KMS-11 (cell line): ENCODE data around the gene HCK.

Experiments
- H2AFZ ChIP-seq: fragments of 200-600 bp; sonication (generic); 2 replicates; pipeline ENCODE4 v1.6.1; 2016; ENCODE audit warnings: antibody characterized with exemption, mixed run types, low read depth
- H3K27ac ChIP-seq: fragments of 200-600 bp; sonication (generic); 2 replicates; pipeline ENCODE4 v1.6.1; 2016; ENCODE audit warnings: mild to moderate bottlenecking, mixed run types
- H3K27me3 ChIP-seq: fragments of 200-600 bp; sonication (generic); 2 replicates; pipeline ENCODE4 v1.6.1; 2017; ENCODE audit warnings: mild to moderate bottlenecking, low read depth, mixed run types, moderate library complexity; ENCODE audit not compliant: insufficient read depth
- H3K36me3 ChIP-seq: fragments of 200-600 bp; sonication (generic); 2 replicates; pipeline ENCODE4 v1.6.1; 2017; ENCODE audit warnings: mild to moderate bottlenecking, mixed run types; ENCODE audit not compliant: insufficient read depth
- H3K4me1 ChIP-seq: fragments of 200-600 bp; sonication (generic); 2 replicates; pipeline ENCODE4 v1.6.1; 2016; ENCODE audit warnings: mild to moderate bottlenecking, low read depth, mixed run types; ENCODE audit not compliant: poor library complexity, severe bottlenecking
- H3K4me2 ChIP-seq: fragments of 200-600 bp; sonication (generic); 2 replicates; pipeline ENCODE4 v1.7.0; 2016; ENCODE audit warnings: mild to moderate bottlenecking, mixed run types
- H3K4me3 ChIP-seq: fragments of 200-600 bp; sonication (generic); IDR thresholded peaks from 2 replicates; pipeline ENCODE4 v1.6.1; 2017; ENCODE audit warnings: low read depth, low read length, mixed read lengths; ENCODE audit not compliant: insufficient read depth
- H3K79me2 ChIP-seq: fragments of 200-600 bp; sonication (generic); 2 replicates; pipeline ENCODE4 v1.6.1; 2016; ENCODE audit warnings: low read depth, mixed run types; ENCODE audit not compliant: insufficient read depth
- H3K9ac ChIP-seq: fragments of 200-600 bp; sonication (generic); 2 replicates; pipeline ENCODE4 v1.6.1; 2016; ENCODE audit warnings: mild to moderate bottlenecking, mixed run types
- H4K20me1 ChIP-seq: fragments of 200-600 bp; sonication (generic); 2 replicates; pipeline ENCODE4 v1.6.1; 2016; ENCODE audit warnings: mild to moderate bottlenecking, mixed run types; ENCODE audit not compliant: insufficient read depth
- CTCF ChIP-seq: fragments of 200-600 bp; sonication (generic); conservative IDR thresholded peaks from 2 replicates; pipeline ENCODE4 v1.6.1; 2017; ENCODE audit warnings: low read depth, mild to moderate bottlenecking, antibody characterized with exemption, low read length, moderate library complexity, mixed read lengths

Gene HCK

GRCh38 chr20:32123088-32123487 is 71.0 kb downstream of the HCK start:
- Histone ChIP-seq H3K9ac (peak overlapping the region; percentile 5; the same call in 1 of the 2 replicates), H4K20me1 (no peaks in the 10 kb centered on the region; the same call in 1 of the 2 replicates), H3K4me3 (no peak overlapping the region), H3K4me1 (peaks cover 7% of the 10 kb centered on the region), H3K27me3 (no peaks in the 10 kb centered on the region), H3K4me2 (no peak overlapping the region), H3K79me2 (peaks cover 40% of the 10 kb centered on the region), H3K27ac (no peak overlapping the region), H3K36me3 (no peaks in the 10 kb centered on the region), H2AFZ (no peak overlapping the region)
- no peak for TF ChIP-seq CTCF

DNA sequence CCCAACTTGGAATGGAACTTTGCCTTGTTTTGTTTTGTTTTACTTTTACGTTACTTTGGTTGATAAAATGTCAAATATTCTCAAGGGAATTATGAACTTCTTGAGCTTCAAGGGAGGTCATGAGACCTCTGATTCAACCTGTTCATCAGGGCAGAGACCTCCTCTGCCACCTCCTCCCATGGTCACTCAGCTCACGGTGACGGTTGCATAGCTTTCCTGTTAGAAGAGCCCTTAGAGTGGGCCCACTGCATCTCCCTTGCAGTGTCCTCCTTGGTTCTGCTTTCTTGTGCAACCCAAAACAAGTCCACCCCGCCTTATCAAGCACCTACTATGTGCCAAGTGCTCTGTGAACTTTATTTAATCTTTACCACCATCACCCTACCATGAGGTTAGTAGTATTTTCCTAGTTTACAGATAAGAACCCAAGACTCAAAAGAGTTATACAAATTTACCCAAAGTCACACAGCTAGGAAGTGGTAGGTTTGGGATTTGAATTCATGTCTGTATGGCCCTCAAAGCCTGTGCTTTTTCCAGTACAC is 72.9 kb downstream of the HCK start:
- H3K9ac ChIP-seq, result no peak overlapping the region
- H3K4me2 ChIP-seq, result no peak overlapping the region
- H2AFZ ChIP-seq, result no peak overlapping the region
- no peaks in the 10 kb centered on the region for H3K27me3 ChIP-seq
- no peak overlapping the region for H3K4me3 ChIP-seq
- H4K20me1 ChIP-seq, result no peaks in the 10 kb centered on the region
- peaks cover 7% of the 10 kb centered on the region for H3K4me1 ChIP-seq
- H3K79me2 ChIP-seq, result peaks cover 43% of the 10 kb centered on the region
- no peaks in the 10 kb centered on the region; the same call in 1 of the 2 replicates for H3K36me3 ChIP-seq
- no peak for TF ChIP-seq CTCF
- no peak overlapping the region for H3K27ac ChIP-seq

DNA sequence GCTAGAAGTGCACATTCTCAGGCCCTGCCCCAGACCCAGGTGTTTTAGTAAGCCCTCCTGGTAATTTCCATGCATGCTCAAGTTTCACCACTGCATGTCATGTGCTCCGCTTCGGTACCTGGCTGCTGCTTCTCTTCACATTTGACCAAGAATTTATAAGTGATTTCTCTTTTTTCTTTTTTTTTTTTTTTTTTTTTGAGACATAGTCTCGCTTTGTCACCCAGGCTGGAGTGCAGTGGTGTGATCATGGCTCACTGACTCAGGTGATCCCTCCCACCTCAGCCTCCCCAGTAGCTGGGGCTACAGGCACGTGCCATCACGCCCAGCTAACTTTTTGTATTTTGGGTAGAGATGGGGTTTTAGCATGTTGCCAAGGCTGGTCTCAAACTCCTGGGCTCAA is 73.5 kb downstream of the HCK start:
- no peak overlapping the region for H3K4me2 ChIP-seq
- TF ChIP-seq CTCF, result no peak
- H3K9ac ChIP-seq, result no peak overlapping the region
- H3K4me3 ChIP-seq, result no peak overlapping the region
- H3K27me3 ChIP-seq, result no peaks in the 10 kb centered on the region
- H3K27ac ChIP-seq, result no peak overlapping the region
- H3K79me2 ChIP-seq, result peaks cover 40% of the 10 kb centered on the region; the same call in 1 of the 2 replicates
- H2AFZ ChIP-seq, result no peak overlapping the region
- H4K20me1 ChIP-seq, result no peaks in the 10 kb centered on the region
- H3K36me3 ChIP-seq, result no peaks in the 10 kb centered on the region; the same call in 1 of the 2 replicates
- peaks cover 7% of the 10 kb centered on the region for H3K4me1 ChIP-seq

DNA sequence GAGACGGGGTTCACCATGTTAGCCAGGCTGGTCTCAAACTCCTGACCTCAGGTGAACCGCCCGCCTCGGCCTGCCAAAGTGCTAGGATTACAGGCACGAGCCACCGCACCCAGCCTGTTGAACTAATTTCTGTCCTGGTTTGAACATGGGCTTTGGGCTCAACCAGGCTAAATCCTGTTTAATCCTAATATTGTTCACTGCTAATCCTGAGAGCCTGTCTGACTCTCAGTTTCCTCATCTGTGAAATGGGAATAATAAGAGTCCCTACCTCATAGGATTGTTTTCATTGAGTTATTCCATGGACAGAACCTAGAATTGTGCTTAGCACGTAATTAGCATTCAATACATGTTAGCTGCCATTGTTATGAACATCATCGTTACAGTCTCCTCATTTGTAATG is 74.9 kb downstream of the HCK start:
- no peak for TF ChIP-seq CTCF
- H3K36me3 ChIP-seq, result no peaks in the 10 kb centered on the region; the same call in 1 of the 2 replicates
- H3K79me2 ChIP-seq, result peaks cover 35% of the 10 kb centered on the region; the same call in 1 of the 2 replicates
- H3K9ac ChIP-seq, result no peak overlapping the region
- peaks cover 11% of the 10 kb centered on the region for H3K4me1 ChIP-seq
- no peaks in the 10 kb centered on the region for H3K27me3 ChIP-seq
- no peak overlapping the region for H3K4me3 ChIP-seq
- no peak overlapping the region for H3K27ac ChIP-seq
- H3K4me2 ChIP-seq, result no peak overlapping the region
- no peaks in the 10 kb centered on the region for H4K20me1 ChIP-seq
- no peak overlapping the region for H2AFZ ChIP-seq
